Kidney tubule cell (primary cell): ENCODE results near the gene RXRA.
"Not testable (repeated sequence)": the region's sequence is repeated elsewhere in the genome, so short reads cannot be mapped to it uniquely, and the experiment has no call there.

Experiments
- DNase-seq: peaks from one replicate; pipeline ENCODE4 v3.0.0-alpha.2; 2018; ENCODE audit warnings: low spot score

Gene RXRA

GRCh38 chr9:134293611-134294152 is 32.6 kb upstream of the RXRA start:
- no peak for DNase-seq

- peak; percentile 13 for DNase-seq
Observed at GRCh38 chr9:134294153-134295071, 31.8 kb upstream of the RXRA start.

GRCh38 chr9:134295101-134295745 is 31.0 kb upstream of the RXRA start:
- DNase-seq, result no peak

- DNase-seq, result no peak
Observed at GRCh38 chr9:134295746-134296250, 30.5 kb upstream of the RXRA start.

- no peak for DNase-seq
Observed at GRCh38 chr9:134296301-134297082, 29.8 kb upstream of the RXRA start.

GRCh38 chr9:134297083-134297410 is 29.2 kb upstream of the RXRA start:
- no peak for DNase-seq

GRCh38 chr9:134297576-134297975 is 28.7 kb upstream of the RXRA start:
- no peak for DNase-seq

- no peak for DNase-seq
Observed at GRCh38 chr9:134298000-134298399, 28.3 kb upstream of the RXRA start.

GRCh38 chr9:134299068-134299467 is 27.2 kb upstream of the RXRA start:
- DNase-seq, result no peak

GRCh38 chr9:134299883-134300282 is 26.4 kb upstream of the RXRA start:
- DNase-seq, result no peak

GRCh38 chr9:134301387-134302129 is 24.7 kb upstream of the RXRA start:
- no peak for DNase-seq

GRCh38 chr9:134302130-134302817 is 24.0 kb upstream of the RXRA start:
- no peak for DNase-seq

GRCh38 chr9:134303601-134304000 is 22.7 kb upstream of the RXRA start:
- DNase-seq, result no peak

- DNase-seq, result no peak
Observed at GRCh38 chr9:134304261-134304660, 22.0 kb upstream of the RXRA start.

GRCh38 chr9:134304690-134305089 is 21.6 kb upstream of the RXRA start:
- DNase-seq, result no peak

- no peak for DNase-seq
Observed at GRCh38 chr9:134305533-134305932, 20.7 kb upstream of the RXRA start.

GRCh38 chr9:134306042-134306441 is 20.2 kb upstream of the RXRA start:
- DNase-seq, result not testable (repeated sequence)

GRCh38 chr9:134306636-134307600 is 19.3 kb upstream of the RXRA start:
- no peak for DNase-seq
